Subcutaneous abdominal adipose tissue (tissue), 5 donors: ENCODE results near the gene C1QTNF9.
"Not testable (repeated sequence)": the region's sequence is repeated elsewhere in the genome, so short reads cannot be mapped to it uniquely, and the experiment has no call there.

Experiments used
- H3K27ac ChIP-seq: one replicate; pipeline ENCODE4 v1.7.0; 2013; ENCODE audit warnings: low read depth, mild to moderate bottlenecking, inconsistent platforms, low read length, moderate library complexity
- H3K27me3 ChIP-seq, 5 donors: one replicate each; pipeline ENCODE4 v1.7.0; 2013; ENCODE audit warnings: low read length in 5 of 5, inconsistent platforms in 1 of 5; ENCODE audit not compliant: control insufficient read depth in 5 of 5, insufficient read depth in 4 of 5
- H3K36me3 ChIP-seq, 5 donors: one replicate each; pipeline ENCODE4 v1.7.0; 2013; ENCODE audit warnings: low read length in 5 of 5; ENCODE audit not compliant: control insufficient read depth in 5 of 5, insufficient read depth in 5 of 5
- H3K4me1 ChIP-seq, 5 donors: one replicate each; pipeline ENCODE4 v1.7.0; 2013; ENCODE audit warnings: low read length in 5 of 5, mild to moderate bottlenecking in 3 of 5, moderate library complexity in 1 of 5; ENCODE audit not compliant: control insufficient read depth in 5 of 5, insufficient read depth in 5 of 5
- H3K4me3 ChIP-seq, 5 donors: one replicate each; pipeline ENCODE4 v1.7.0; 2013; ENCODE audit warnings: low read length in 5 of 5, low read depth in 1 of 5
- H3K9ac ChIP-seq, 5 donors: one replicate each; pipeline ENCODE4 v1.7.0; 2013; ENCODE audit warnings: low read length in 5 of 5, mild to moderate bottlenecking in 4 of 5, moderate library complexity in 3 of 5
- H3K9me3 ChIP-seq, 5 donors: one replicate each; pipeline ENCODE4 v1.7.0; 2013; ENCODE audit warnings: low read length in 5 of 5; ENCODE audit not compliant: control insufficient read depth in 5 of 5
- donor health status: healthy.
- donor health status: healthy.
- donor health status: healthy.
- donor health status: healthy.
- donor health status: healthy.

Gene C1QTNF9

GRCh38 chr13:24339937-24340607 is 30.7 kb downstream of the C1QTNF9 start:
- H3K9ac ChIP-seq, result no peak overlapping the region
- peaks cover 0 to 3% (median 0%) of the 10 kb centered on the region in 5 donors for H3K9me3 ChIP-seq
- no peaks in the 10 kb centered on the region for H3K36me3 ChIP-seq
- H3K27ac ChIP-seq, result no peak overlapping the region
- H3K4me3 ChIP-seq, result no peak overlapping the region
- H3K4me1 ChIP-seq, result no peaks in the 10 kb centered on the region
- peaks cover 0 to 3% (median 0%) of the 10 kb centered on the region in 5 donors for H3K27me3 ChIP-seq

- Histone ChIP-seq H3K9ac (no peak overlapping the region), H3K4me1 (no peaks in the 10 kb centered on the region)
Observed at GRCh38 chr13:24340608-24340955, 31.2 kb downstream of the C1QTNF9 start.

DNA sequence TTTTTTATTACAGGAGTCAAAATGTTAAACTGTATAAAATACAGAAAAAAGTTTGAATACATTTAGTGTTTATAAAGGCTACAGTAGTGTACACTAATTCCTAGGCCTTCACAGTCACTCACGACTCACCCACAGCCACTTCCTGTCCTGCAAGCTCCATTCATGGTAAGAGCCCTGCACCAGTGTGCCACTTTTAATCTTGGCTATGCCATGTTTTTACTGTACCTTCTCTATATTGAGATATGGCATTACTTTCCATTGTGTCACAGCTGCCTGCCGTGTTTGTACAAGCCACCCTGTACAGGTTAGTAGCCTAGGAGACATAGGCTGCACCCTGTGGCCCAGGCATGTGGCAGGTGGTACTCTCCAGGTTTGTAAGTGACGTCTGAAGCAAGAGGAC is 32.1 kb downstream of the C1QTNF9 start:
- H3K4me1 ChIP-seq, result no peaks in the 10 kb centered on the region

More at GRCh38 chr13:24340608-24340955, 31.2 kb downstream of the C1QTNF9 start:
- Histone ChIP-seq H3K27ac (no peak overlapping the region), H3K9me3 (peaks cover 0 to 3% (median 0%) of the 10 kb centered on the region in 5 donors), H3K27me3 (peaks cover 0 to 3% (median 0%) of the 10 kb centered on the region in 5 donors), H3K4me3 (no peak overlapping the region), H3K36me3 (no peaks in the 10 kb centered on the region)

DNA sequence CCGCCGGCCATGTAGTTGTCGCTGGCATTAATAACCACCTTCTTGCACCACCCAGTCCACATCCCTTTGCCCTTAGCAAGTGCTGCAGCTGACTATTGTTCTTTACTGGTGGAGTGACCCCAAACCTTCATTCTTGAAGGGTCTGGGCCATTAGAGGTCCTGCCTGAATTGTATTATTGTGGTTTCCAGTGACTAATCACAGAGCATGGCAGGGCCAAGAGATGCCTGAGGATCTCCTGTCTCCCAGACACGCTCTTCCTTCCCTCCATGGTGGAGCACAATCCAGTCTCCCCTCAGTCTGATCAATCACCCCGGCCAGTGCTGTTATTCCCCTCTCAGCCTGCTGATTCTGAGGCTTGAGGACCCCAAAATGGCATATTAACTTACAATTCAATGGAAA is 39.0 kb downstream of the C1QTNF9 start:
- Histone ChIP-seq H3K27ac (no peak overlapping the region), H3K36me3 (no peaks in the 10 kb centered on the region), H3K9ac (no peak overlapping the region), H3K4me1 (no peaks in the 10 kb centered on the region), H3K9me3 (no peaks in the 10 kb centered on the region), H3K27me3 (no peaks in the 10 kb centered on the region), H3K4me3 (no peak overlapping the region)

More for the DNA sequence above, 32.1 kb downstream of the C1QTNF9 start:
- Histone ChIP-seq H3K36me3 (no peaks in the 10 kb centered on the region), H3K27me3 (peaks cover 0 to 3% (median 0%) of the 10 kb centered on the region in 5 donors), H3K4me3 (no peak overlapping the region), H3K27ac (no peak overlapping the region), H3K9me3 (peaks cover 0 to 3% (median 0%) of the 10 kb centered on the region in 5 donors), H3K9ac (no peak overlapping the region)

DNA sequence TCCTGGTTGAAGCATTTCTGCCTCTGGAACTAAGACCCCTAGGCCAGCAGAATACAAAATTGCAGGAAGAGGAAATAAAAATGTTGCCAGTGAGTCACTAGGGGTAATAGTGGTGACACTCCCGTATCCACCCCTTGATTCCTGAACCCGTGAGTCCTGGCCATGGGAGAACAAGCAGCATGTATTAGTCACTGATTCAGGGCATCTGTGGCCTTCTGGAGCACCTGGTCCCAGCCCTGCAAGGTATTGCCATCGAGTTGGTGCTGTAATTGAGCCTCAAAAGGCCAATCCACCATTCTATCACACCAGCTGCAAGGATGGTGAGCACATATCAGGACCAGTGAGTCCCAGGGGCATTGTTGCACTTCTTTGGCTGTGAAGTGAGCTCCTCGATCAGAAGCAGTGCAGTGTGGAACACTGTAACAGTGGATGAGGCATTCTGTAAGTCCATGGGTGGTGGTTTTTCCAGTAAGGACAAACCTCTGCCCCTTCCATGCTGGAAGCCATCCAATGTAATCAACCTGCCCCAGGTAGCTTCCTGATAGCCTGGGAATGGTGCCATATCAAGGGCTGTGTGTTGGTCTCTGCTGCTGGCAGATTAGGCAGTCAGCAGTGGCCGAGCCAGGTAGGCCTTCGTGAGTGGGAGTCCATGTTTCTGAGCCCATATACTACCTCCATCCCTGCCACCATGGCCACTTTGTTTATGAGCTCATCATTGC is 39.6 kb downstream of the C1QTNF9 start:
- Histone ChIP-seq H3K9me3 (no peaks in the 10 kb centered on the region), H3K27me3 (no peaks in the 10 kb centered on the region), H3K4me1 (no peaks in the 10 kb centered on the region), H3K27ac (no peak overlapping the region), H3K4me3 (no peak overlapping the region), H3K9ac (no peak overlapping the region), H3K36me3 (no peaks in the 10 kb centered on the region)

GRCh38 chr13:24349778-24350664 is 40.6 kb downstream of the C1QTNF9 start:
- not testable (repeated sequence) for H3K27me3 ChIP-seq, H3K27ac ChIP-seq, H3K9me3 ChIP-seq, H3K4me1 ChIP-seq, H3K9ac ChIP-seq, H3K36me3 ChIP-seq, H3K4me3 ChIP-seq

DNA sequence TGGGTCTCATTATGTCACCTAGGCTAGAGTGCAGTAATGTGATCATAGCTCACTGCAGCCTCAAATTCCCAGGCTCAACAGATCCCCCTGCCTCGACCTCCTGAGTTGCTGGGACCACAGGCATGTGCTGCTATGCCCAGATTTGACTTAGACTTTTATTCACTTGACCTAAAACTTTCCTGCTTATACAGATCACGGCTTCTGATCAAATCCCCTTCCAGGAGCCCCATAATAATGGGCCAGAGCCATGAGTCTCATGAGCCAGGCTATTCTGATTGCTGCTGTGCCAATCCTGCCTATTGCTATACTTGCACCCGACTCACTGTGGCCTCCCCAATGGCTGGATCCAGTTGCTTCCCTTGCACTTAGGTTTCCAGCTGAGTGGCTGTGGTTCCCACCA is 42.0 kb downstream of the C1QTNF9 start:
- H3K4me3 ChIP-seq, result no peak overlapping the region
- H3K9ac ChIP-seq, result no peak overlapping the region
- no peaks in the 10 kb centered on the region for H3K4me1 ChIP-seq
- no peaks in the 10 kb centered on the region for H3K36me3 ChIP-seq
- H3K27ac ChIP-seq, result no peak overlapping the region
- H3K9me3 ChIP-seq, result peaks cover 0 to 4% (median 0%) of the 10 kb centered on the region in 5 donors
- no peaks in the 10 kb centered on the region for H3K27me3 ChIP-seq

DNA sequence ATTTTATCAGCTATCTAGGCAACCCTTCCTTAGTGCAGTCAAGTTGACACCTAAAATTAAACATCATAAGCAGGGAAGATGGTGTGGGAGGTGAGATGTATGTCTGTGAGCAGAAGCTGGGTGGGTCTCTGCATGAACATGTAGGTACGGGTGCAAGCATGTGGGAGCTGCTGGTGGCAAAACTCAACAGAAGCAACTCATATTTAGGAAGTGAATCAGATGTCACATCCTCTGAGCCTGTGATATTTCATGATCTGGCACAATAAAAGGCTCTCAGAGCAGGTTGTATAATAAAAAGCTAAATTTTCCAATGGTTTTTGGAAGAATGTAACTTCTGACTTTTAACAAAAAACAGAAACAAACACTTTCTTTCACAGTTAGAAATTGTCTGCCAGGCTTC is 44.4 kb downstream of the C1QTNF9 start:
- H3K9me3 ChIP-seq, result peaks cover 0 to 4% (median 0%) of the 10 kb centered on the region in 5 donors
- H3K27me3 ChIP-seq, result no peaks in the 10 kb centered on the region
- H3K9ac ChIP-seq, result no peak overlapping the region
- no peaks in the 10 kb centered on the region for H3K36me3 ChIP-seq
- no peaks in the 10 kb centered on the region for H3K4me1 ChIP-seq
- H3K4me3 ChIP-seq, result no peak overlapping the region
- H3K27ac ChIP-seq, result no peak overlapping the region

DNA sequence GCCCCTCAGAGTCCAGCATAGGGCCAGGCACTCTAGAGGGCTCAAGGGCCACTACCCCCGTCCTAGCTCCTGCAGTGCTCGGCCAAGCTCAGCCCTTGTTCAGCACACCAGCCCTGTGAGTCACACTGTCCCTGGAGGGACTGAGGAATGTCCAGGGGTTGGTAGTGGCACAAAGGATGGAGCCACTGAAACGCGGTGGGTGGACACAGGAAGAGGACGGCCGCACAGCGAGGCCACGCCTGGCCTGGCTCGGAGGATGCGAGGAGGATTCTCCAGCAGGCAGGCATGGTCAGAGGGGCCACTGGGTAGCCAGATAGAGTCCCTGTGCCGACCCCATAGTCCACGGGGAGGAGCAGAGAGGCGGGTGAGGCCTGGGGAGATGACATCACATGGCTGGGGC is 45.7 kb downstream of the C1QTNF9 start:
- H3K4me3 ChIP-seq, result no peak overlapping the region
- H3K36me3 ChIP-seq, result no peaks in the 10 kb centered on the region
- peaks cover 0 to 4% (median 0%) of the 10 kb centered on the region in 5 donors for H3K9me3 ChIP-seq
- no peak overlapping the region for H3K27ac ChIP-seq
- no peaks in the 10 kb centered on the region for H3K4me1 ChIP-seq
- peaks cover 0 to 2% (median 0%) of the 10 kb centered on the region in 5 donors for H3K27me3 ChIP-seq
- no peak overlapping the region for H3K9ac ChIP-seq

DNA sequence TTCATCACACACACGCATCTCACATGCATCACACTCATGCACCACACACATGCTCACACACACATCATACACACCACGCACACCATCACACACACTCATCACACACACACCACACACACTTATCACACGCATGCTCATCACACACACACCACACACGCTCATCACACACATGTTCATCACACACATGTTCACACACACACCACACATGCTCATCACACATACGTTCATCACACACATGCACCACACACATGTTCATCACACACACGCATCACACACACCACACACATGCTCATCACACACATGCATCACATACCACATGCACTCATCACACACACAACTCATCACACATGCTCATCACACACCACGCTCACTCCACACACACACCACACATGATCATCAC is 46.9 kb downstream of the C1QTNF9 start:
- H3K4me3 ChIP-seq, result no peak overlapping the region
- peaks cover 0 to 2% (median 0%) of the 10 kb centered on the region in 5 donors for H3K27me3 ChIP-seq
- no peaks in the 10 kb centered on the region for H3K36me3 ChIP-seq
- H3K27ac ChIP-seq, result no peak overlapping the region
- peaks cover 0 to 4% (median 0%) of the 10 kb centered on the region in 5 donors for H3K9me3 ChIP-seq
- H3K9ac ChIP-seq, result no peak overlapping the region
- H3K4me1 ChIP-seq, result no peaks in the 10 kb centered on the region
